OCI-LY1 (cell line): ENCODE results near the gene TMEFF2.

Source experiments
- CTCF ChIP-seq: fragments of 200-600 bp; sonication (generic), shearing (Covaris generic); IDR thresholded peaks from 2 replicates; pipeline ENCODE4 v1.5.1; 2017; ENCODE audit warnings: mild to moderate bottlenecking, antibody characterized with exemption, low read length, moderate library complexity, mixed read lengths
- EZH2 ChIP-seq: fragments of 200-600 bp; sonication (generic), shearing (Covaris generic); IDR thresholded peaks from 2 replicates; pipeline ENCODE4 v1.8.0; 2017; ENCODE audit warnings: borderline replicate concordance, mixed run types, mild to moderate bottlenecking, antibody characterized with exemption, low read length, moderate library complexity, mixed read lengths

GRCh38 chr2:191942739-191943103 lies 252.0 kb downstream of the TMEFF2 start:
- TF ChIP-seq CTCF (no peak), EZH2 (no peak)
